OCI-LY3 (cell line): Measurements from ENCODE around the gene EFNA2.

Experiments used
- H2AFZ ChIP-seq: fragments of 200-600, 300-600 bp; shearing (Covaris generic); 2 replicates; pipeline ENCODE4 v1.6.0; 2014; ENCODE audit warnings: antibody characterized with exemption, low read depth, low read length
- H3K27ac ChIP-seq: fragments of 200-600, 300-600 bp; sonication (generic); 2 replicates; pipeline ENCODE4 v1.5.1; 2014; ENCODE audit warnings: mild to moderate bottlenecking, low read length, moderate library complexity, mixed read lengths
- H3K27me3 ChIP-seq: fragments of 200-600, 300-600 bp; sonication (generic); 2 replicates; pipeline ENCODE4 v1.6.1; 2014; ENCODE audit warnings: low read depth, low read length, mixed read lengths
- H3K36me3 ChIP-seq: fragments of 200-600, 300-600 bp; sonication (generic); replicated peaks from 2 replicates; pipeline ENCODE3; 2014; ENCODE audit warnings: low read depth, low read length, mixed read lengths
- H3K4me1 ChIP-seq: fragments of 300-600, 200-600 bp; sonication (generic); 2 replicates; pipeline ENCODE4 v1.6.1; 2014; ENCODE audit warnings: low read length, mixed read lengths
- H3K4me2 ChIP-seq: fragments of 200-600, 300-600 bp; sonication (generic); 2 replicates; pipeline ENCODE4 v1.6.1; 2014; ENCODE audit warnings: low read length, mixed read lengths
- H3K4me3 ChIP-seq: fragments of 300-600, 200-600 bp; sonication (generic); 2 replicates; pipeline ENCODE4 v1.5.1; 2014; ENCODE audit warnings: antibody characterized with exemption, mild to moderate bottlenecking, low read length, moderate library complexity
- H3K79me2 ChIP-seq: fragments of 300-600, 200-600 bp; shearing (Covaris generic); 2 replicates; pipeline ENCODE4 v1.6.1; 2014; ENCODE audit warnings: mild to moderate bottlenecking, low read length, mixed read lengths
- H3K9ac ChIP-seq: fragments of 300-600, 200-600 bp; shearing (Covaris generic); 2 replicates; pipeline ENCODE4 v1.6.0; 2014; ENCODE audit warnings: mild to moderate bottlenecking, low read length, moderate library complexity
- H3K9me3 ChIP-seq: fragments of 200-600, 300-600 bp; shearing (Covaris generic); 2 replicates; pipeline ENCODE4 v1.6.1; 2014; ENCODE audit warnings: low read length, mixed read lengths; ENCODE audit not compliant: insufficient read depth
- H4K20me1 ChIP-seq: fragments of 200-600, 300-600 bp; sonication (generic); 2 replicates; pipeline ENCODE4 v1.6.1; 2016; ENCODE audit warnings: low read length, mixed read lengths; ENCODE audit not compliant: insufficient read depth
- CTCF ChIP-seq: fragments of 200-600, 300-600 bp; sonication (generic); IDR thresholded peaks from 2 replicates; pipeline ENCODE4 v1.5.1; 2014; ENCODE audit warnings: antibody characterized with exemption, low read length, low read depth
- EZH2phosphoT487 ChIP-seq: fragments of 200-600 bp; shearing (Covaris generic); IDR thresholded peaks from 2 replicates; pipeline ENCODE4 v1.6.1; 2018; ENCODE audit warnings: antibody characterized with exemption, mixed run types, low read depth

EFNA2 gene

GRCh38 chr19:1276628-1277022, 9.0 kb upstream of the EFNA2 start:
- H3K27me3 ChIP-seq, result no peaks in the 10 kb centered on the region
- H2AFZ ChIP-seq, result no peak overlapping the region
- peak overlapping the region; percentile 82 for H3K4me2 ChIP-seq
- peak overlapping the region; percentile 75 for H3K9ac ChIP-seq
- peak overlapping the region; percentile 82 for H3K4me3 ChIP-seq
- no peaks in the 10 kb centered on the region for H3K9me3 ChIP-seq
- peaks cover 17% of the 10 kb centered on the region for H3K4me1 ChIP-seq
- peaks cover 5% of the 10 kb centered on the region; the same call in 1 of the 2 replicates for H4K20me1 ChIP-seq
- TF ChIP-seq EZH2phosphoT487 (no peak), CTCF (no peak)
- H3K36me3 ChIP-seq, result peaks cover 47% of the 10 kb centered on the region
- H3K27ac ChIP-seq, result no peak overlapping the region
- peaks cover 45% of the 10 kb centered on the region for H3K79me2 ChIP-seq

GRCh38 chr19:1277061-1277460, 8.6 kb upstream of the EFNA2 start:
- Histone ChIP-seq H3K4me2 (peak overlapping the region; percentile 82), H3K27ac (no peak overlapping the region), H3K79me2 (peaks cover 40% of the 10 kb centered on the region), H3K36me3 (peaks cover 43% of the 10 kb centered on the region), H3K9ac (no peak overlapping the region), H3K9me3 (no peaks in the 10 kb centered on the region), H3K4me1 (peaks cover 17% of the 10 kb centered on the region), H4K20me1 (peaks cover 5% of the 10 kb centered on the region; the same call in 1 of the 2 replicates), H2AFZ (no peak overlapping the region), H3K4me3 (no peak overlapping the region), H3K27me3 (no peaks in the 10 kb centered on the region)
- TF ChIP-seq EZH2phosphoT487 (no peak), CTCF (no peak)

GRCh38 chr19:1278074-1278473, 7.6 kb upstream of the EFNA2 start:
- H3K9me3 ChIP-seq, result no peaks in the 10 kb centered on the region
- TF ChIP-seq CTCF (no peak), EZH2phosphoT487 (no peak)
- peaks cover 5% of the 10 kb centered on the region; the same call in 1 of the 2 replicates for H4K20me1 ChIP-seq
- peaks cover under 1% of the 10 kb centered on the region; the same call in 1 of the 2 replicates for H3K27me3 ChIP-seq
- H3K36me3 ChIP-seq, result peaks cover 33% of the 10 kb centered on the region
- H3K4me1 ChIP-seq, result peaks cover 17% of the 10 kb centered on the region
- no peak overlapping the region for H2AFZ ChIP-seq
- H3K79me2 ChIP-seq, result peaks cover 30% of the 10 kb centered on the region
- H3K4me2 ChIP-seq, result no peak overlapping the region
- H3K27ac ChIP-seq, result no peak overlapping the region
- H3K4me3 ChIP-seq, result no peak overlapping the region
- H3K9ac ChIP-seq, result no peak overlapping the region

- Histone ChIP-seq H3K9ac (no peak overlapping the region), H3K27ac (no peak overlapping the region), H3K27me3 (peaks cover 6% of the 10 kb centered on the region; the same call in 1 of the 2 replicates), H2AFZ (no peak overlapping the region), H3K4me1 (peaks cover 17% of the 10 kb centered on the region), H3K9me3 (no peaks in the 10 kb centered on the region), H3K4me2 (no peak overlapping the region), H3K79me2 (peaks cover 25% of the 10 kb centered on the region), H3K4me3 (no peak overlapping the region), H3K36me3 (peaks cover 24% of the 10 kb centered on the region), H4K20me1 (peaks cover 5% of the 10 kb centered on the region; the same call in 1 of the 2 replicates)
- TF ChIP-seq CTCF (no peak), EZH2phosphoT487 (no peak)
Measured at GRCh38 chr19:1278713-1279660, 6.7 kb upstream of the EFNA2 start.
